ENCODE data around the gene VSX1.

VSX1 gene

GRCh38 chr20:25087186-25087929, 5.4 kb upstream of the VSX1 start:
- no peak for DNase-seq (ENCODE audit: low read depth in 2 of 2)

- no peak for DNase-seq (ENCODE audit: low read depth in 2 of 2)
Measured at GRCh38 chr20:25085756-25086495, 4.0 kb upstream of the VSX1 start.

GRCh38 chr20:25084626-25085187, 2.8 kb upstream of the VSX1 start:
- no peak for DNase-seq (ENCODE audit: low read depth in 2 of 2)

GRCh38 chr20:25083773-25084625, 2.1 kb upstream of the VSX1 start:
- no peak for DNase-seq (ENCODE audit: low read depth in 2 of 2)

- no peak for DNase-seq (ENCODE audit: low read depth in 2 of 2)
Measured at GRCh38 chr20:25083141-25083772, 1.3 kb upstream of the VSX1 start.

GRCh38 chr20:25082498-25082873, 545 bp upstream of the VSX1 start:
- DNase-seq (ENCODE audit: low read depth in 2 of 2) = no peak

DNA sequence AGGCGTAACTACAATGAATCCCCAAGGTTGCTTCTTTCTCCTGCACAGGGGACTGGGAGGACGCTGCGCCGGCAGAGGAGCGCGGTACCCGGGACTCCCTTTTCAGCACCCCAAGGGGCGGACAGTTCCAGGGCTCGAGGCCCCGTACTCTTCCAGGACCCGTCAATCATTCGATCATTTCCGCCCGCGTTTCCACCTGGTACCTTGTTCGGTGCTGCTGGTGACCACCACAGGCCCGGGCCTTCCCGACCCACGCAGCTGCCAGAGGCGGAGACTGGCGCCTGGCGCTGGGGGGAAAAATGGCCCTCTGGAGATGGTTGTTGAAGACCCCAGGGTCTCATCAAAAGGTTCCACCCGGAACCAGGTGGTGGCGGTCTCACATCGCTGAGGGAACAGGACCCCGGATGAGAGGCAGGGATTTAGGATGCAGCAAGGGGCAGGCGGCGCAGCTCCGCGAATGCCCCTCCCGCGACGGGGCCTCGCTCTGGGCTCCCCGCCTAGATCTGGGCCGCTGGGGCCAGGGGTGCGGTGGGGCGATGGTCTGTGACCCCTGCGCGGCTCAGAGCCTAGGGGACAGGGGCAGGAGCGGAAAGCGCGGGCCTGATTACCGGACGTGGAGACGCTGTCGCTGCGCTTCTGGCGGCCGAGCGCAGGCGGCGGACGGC, 744 bp downstream of the VSX1 start:
- DNase-seq (ENCODE audit: low read depth in 2 of 2) = no peak

GRCh38 chr20:25079171-25079570, 2.8 kb downstream of the VSX1 start:
- no peak for DNase-seq (ENCODE audit: low read depth in 2 of 2)

GRCh38 chr20:25078662-25079061, 3.3 kb downstream of the VSX1 start:
- DNase-seq (ENCODE audit: low read depth in 2 of 2) = no peak

DNA sequence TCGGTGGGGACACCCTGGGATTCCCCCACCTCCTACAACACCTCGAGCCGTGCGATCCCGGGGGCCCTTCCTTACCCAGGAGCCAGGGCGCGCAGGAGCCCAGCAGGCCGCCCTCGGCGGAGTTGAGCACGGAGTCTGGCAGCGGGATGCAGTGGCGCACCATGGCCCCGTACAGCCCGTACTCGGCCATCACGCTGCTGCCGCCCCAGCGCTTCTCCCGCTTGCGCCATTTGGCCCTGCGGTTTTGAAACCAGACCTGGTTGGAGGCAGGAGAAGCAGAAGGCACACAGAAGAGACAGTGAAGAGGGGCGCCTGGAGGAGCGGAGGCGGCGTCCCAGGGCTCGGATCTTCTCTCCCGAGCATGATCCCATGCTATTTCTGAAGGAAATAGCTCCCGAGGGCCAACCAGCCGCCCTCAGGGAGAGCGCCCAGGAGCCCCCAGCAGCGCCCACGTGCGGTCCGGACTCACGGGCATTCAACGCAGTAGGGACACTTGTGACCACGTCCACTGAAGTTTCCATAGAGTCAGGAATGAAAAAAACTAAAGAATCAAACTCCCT, 4.3 kb downstream of the VSX1 start:
- DNase-seq (ENCODE audit: low read depth in 2 of 2) = no peak

GRCh38 chr20:25076731-25077609, 5.0 kb downstream of the VSX1 start:
- DNase-seq (ENCODE audit: low read depth in 2 of 2) = no peak

GRCh38 chr20:25076201-25076600, 5.7 kb downstream of the VSX1 start:
- no peak for DNase-seq (ENCODE audit: low read depth in 2 of 2)

GRCh38 chr20:25073544-25073943, 8.4 kb downstream of the VSX1 start:
- no peak for DNase-seq (ENCODE audit: low read depth in 2 of 2)

DNA sequence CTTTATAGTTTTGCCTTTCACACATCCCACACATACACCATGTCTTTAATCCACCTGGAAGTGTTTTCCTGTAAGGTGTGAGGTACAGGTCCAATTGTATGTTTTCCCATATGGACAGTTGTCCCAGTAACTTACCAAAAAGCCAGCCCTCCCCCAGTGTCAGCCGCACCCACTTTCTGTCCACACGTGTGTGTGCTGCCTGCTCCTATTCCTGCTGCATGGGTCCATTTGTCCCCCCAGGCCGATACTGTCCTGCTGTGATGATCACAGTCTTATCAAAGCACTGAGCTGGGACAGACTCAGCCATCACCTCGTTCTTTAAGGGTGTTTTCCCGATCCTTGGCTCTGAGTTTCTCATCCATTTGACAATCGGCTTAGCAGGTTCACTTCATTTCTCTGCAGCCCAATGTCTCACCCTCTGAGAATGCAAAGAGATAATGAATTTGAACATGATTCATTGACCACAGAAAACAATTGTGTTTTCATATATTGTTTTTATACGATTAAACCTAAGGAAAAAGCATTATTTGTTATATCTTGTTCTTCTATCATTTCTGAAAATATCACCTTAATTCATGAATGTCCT, 9.6 kb downstream of the VSX1 start:
- no peak for DNase-seq (ENCODE audit: low read depth in 2 of 2)

DNA sequence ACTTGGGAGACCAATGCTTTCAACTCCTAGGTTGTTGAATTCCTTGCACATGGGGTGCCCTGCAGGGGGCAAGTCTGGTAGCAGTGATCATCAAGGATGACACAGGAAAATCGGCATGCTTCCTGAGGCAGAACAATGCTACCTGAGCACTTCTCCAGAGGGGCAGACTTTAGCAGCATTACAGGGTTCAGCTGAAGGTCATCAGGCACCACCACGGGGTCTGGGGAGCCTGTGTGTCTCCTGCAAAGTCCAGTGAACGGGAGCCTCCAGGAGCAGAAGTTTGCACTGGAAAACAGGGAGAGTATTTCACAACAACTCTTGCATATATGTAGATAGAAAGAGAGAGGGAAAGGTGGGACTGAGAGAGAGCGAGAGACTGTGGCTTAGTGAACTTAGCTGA, 10.2 kb downstream of the VSX1 start:
- DNase-seq (ENCODE audit: low read depth in 2 of 2) = no peak

DNA sequence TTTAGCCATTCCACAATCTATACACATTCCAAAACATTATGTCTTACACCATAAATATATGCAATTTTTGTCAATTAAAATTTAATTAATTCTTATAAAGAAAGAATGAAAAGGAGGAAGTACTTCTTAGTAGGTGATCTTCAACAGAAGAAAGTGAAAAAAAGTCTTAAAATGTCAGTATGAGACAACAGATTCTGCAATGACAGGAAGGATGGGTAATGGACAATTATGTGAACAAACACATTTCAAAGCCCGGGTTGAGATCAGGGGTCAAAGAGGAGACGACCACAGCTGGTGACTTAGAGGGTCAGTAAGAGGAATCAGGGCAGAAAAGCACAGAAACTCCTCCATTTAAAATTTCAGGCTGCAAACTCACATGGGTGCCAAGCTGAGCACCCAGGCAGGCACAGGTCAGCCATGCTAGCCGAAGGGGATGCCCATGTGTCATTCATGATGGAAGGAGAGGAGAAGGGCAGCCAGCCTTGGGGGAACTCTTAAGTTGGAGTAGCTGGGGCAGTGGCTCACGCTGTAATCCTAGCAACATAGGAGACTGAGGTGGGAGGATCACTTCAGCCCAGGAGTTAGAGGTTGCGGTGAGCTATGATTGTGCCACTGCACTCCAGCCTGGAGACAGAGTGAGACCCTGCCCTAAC, 11.0 kb downstream of the VSX1 start:
- DNase-seq (ENCODE audit: low read depth in 2 of 2) = no peak

- DNase-seq (ENCODE audit: low read depth in 2 of 2) = no peak
Measured at GRCh38 chr20:25067102-25067987, 14.6 kb downstream of the VSX1 start.

DNA sequence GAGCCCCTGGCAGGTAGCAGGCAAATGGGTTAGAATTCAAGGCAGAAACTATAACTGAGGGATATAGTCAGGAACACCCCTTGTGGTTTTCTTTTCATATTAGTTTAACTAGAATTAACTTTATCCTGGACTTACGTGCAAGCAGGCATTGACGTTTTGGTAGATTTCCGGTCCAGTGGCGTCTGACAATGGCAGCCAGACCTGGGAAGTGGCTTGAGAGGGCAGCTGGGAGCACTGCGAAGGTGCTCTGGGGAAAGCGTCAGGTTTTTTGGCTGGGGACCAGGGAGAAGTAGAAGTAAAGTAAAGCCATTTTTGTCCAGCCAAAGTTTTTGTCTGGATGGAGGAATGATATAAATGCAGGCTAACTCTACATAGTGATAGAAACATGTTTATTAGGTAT, 15.6 kb downstream of the VSX1 start:
- no peak for DNase-seq (ENCODE audit: low read depth in 2 of 2)

Measured in stimulated activated CD4-positive, alpha-beta T cell treated with anti-CD3 and anti-CD28 coated beads, Interleukin-1b, Interleukin-23, amount 100 ng/mL, for 1 hour (primary cell).